ENCODE results near the gene FAAP20.
"Not testable (repeated sequence)": the region's sequence is repeated elsewhere in the genome, so short reads cannot be mapped to it uniquely, and the experiment has no call there.

The FAAP20 gene

GRCh38 chr1:2152954-2153353, 41.6 kb downstream of the FAAP20 start:
- no peak overlapping the region for H3K4me3 Mint-ChIP-seq
- H3K4me1 Mint-ChIP-seq = peaks cover 12% of the 10 kb centered on the region
- no peaks in the 10 kb centered on the region for H3K27me3 Mint-ChIP-seq (ENCODE audit: low read depth)
- TF ChIP-seq CTCF (IDR thresholded peaks at IDR 0.05; ENCODE audit: unreplicated experiment in 3 of 3) = no peak
- H3K9me3 Mint-ChIP-seq = peaks cover 4% of the 10 kb centered on the region
- no peak overlapping the region for H3K27ac Mint-ChIP-seq
- peaks cover 25% of the 10 kb centered on the region for H3K36me3 Mint-ChIP-seq (ENCODE audit: low read depth)

GRCh38 chr1:2151911-2152310, 42.7 kb downstream of the FAAP20 start:
- Mint-ChIP-seq H3K4me1 (peaks cover 12% of the 10 kb centered on the region), H3K27me3 (ENCODE audit: low read depth) (no peaks in the 10 kb centered on the region), H3K27ac (no peak overlapping the region), H3K9me3 (peaks cover 4% of the 10 kb centered on the region), H3K4me3 (no peak overlapping the region), H3K36me3 (ENCODE audit: low read depth) (peaks cover 25% of the 10 kb centered on the region)
- no peak for TF ChIP-seq CTCF (IDR thresholded peaks at IDR 0.05; ENCODE audit: unreplicated experiment in 3 of 3)

- H3K9me3 Mint-ChIP-seq = peaks cover 4% of the 10 kb centered on the region
- H3K4me1 Mint-ChIP-seq = peaks cover 8% of the 10 kb centered on the region
- no peaks in the 10 kb centered on the region for H3K27me3 Mint-ChIP-seq (ENCODE audit: low read depth)
- H3K36me3 Mint-ChIP-seq (ENCODE audit: low read depth) = peaks cover 20% of the 10 kb centered on the region
- H3K27ac Mint-ChIP-seq = no peak overlapping the region
- no peak for TF ChIP-seq CTCF (IDR thresholded peaks at IDR 0.05; ENCODE audit: unreplicated experiment in 3 of 3)
- no peak overlapping the region for H3K4me3 Mint-ChIP-seq
Observed at GRCh38 chr1:2151252-2151651, 43.3 kb downstream of the FAAP20 start.

GRCh38 chr1:2150801-2151200, 43.8 kb downstream of the FAAP20 start:
- Mint-ChIP-seq H3K9me3 (peaks cover 4% of the 10 kb centered on the region), H3K4me1 (peaks cover 6% of the 10 kb centered on the region), H3K27ac (no peak overlapping the region), H3K36me3 (ENCODE audit: low read depth) (peaks cover 18% of the 10 kb centered on the region), H3K4me3 (no peak overlapping the region), H3K27me3 (ENCODE audit: low read depth) (no peaks in the 10 kb centered on the region)
- no peak for TF ChIP-seq CTCF (IDR thresholded peaks at IDR 0.05; ENCODE audit: unreplicated experiment in 3 of 3)

- H3K27me3 Mint-ChIP-seq (ENCODE audit: low read depth) = no peaks in the 10 kb centered on the region
- no peaks in the 10 kb centered on the region for H3K4me1 Mint-ChIP-seq
- peaks cover 8% of the 10 kb centered on the region for H3K36me3 Mint-ChIP-seq (ENCODE audit: low read depth)
- no peak for TF ChIP-seq CTCF (IDR thresholded peaks at IDR 0.05; ENCODE audit: unreplicated experiment in 3 of 3)
- H3K4me3 Mint-ChIP-seq = no peak overlapping the region
- no peaks in the 10 kb centered on the region for H3K9me3 Mint-ChIP-seq
- no peak overlapping the region for H3K27ac Mint-ChIP-seq
Observed at GRCh38 chr1:2148691-2149090, 45.9 kb downstream of the FAAP20 start.

GRCh38 chr1:2147869-2148268, 46.7 kb downstream of the FAAP20 start:
- H3K27me3 Mint-ChIP-seq (ENCODE audit: low read depth); H3K4me1 Mint-ChIP-seq; H3K4me3 Mint-ChIP-seq; H3K9me3 Mint-ChIP-seq; H3K27ac Mint-ChIP-seq; H3K36me3 Mint-ChIP-seq (ENCODE audit: low read depth): not testable (repeated sequence)

All from nephron (organoid).